Neutrophil (primary cell): ENCODE data around the gene TBC1D22A.

Experiments used
- H3K27ac ChIP-seq: fragments of 200-600 bp; sonication (generic); 2 replicates; pipeline ENCODE4 v1.5.1; 2016; ENCODE audit warnings: mild to moderate bottlenecking, moderate library complexity
- H3K27me3 ChIP-seq: fragments of 200-600 bp; sonication (generic); 2 replicates; pipeline ENCODE4 v1.6.0; 2016; ENCODE audit warnings: mild to moderate bottlenecking
- H3K36me3 ChIP-seq: fragments of 200-600 bp; sonication (generic); 2 replicates; pipeline ENCODE4 v1.5.1; 2017
- H3K4me1 ChIP-seq, 2 experiments: fragments of 200-600 bp in 1 of 2; sonication (generic) in 1 of 2; 1 replicate in 1 of 2; 2 replicates in 1 of 2; pipeline versions ENCODE4 v1.5.1 to v1.6.1; 2013 to 2016; ENCODE audit warnings: low read depth in 1 of 2, low read length in 1 of 2, mild to moderate bottlenecking in 1 of 2, moderate library complexity in 1 of 2; ENCODE audit not compliant: control insufficient read depth in 1 of 2, insufficient read depth in 1 of 2
- H3K4me3 ChIP-seq, 2 experiments: fragments of 200-600 bp in 1 of 2; sonication (generic) in 1 of 2; 1 replicate in 1 of 2; 2 replicates in 1 of 2; pipeline ENCODE4 v1.5.1; 2013 to 2016; ENCODE audit warnings: low read depth in 1 of 2, low read length in 1 of 2, mild to moderate bottlenecking in 1 of 2, moderate library complexity in 1 of 2
- H3K9me3 ChIP-seq: fragments of 200-600 bp; sonication (generic); 2 replicates; pipeline ENCODE4 v1.5.1; 2016
- CTCF ChIP-seq: fragments of 200-600 bp; sonication (generic); IDR thresholded peaks from 2 replicates; pipeline ENCODE4 v1.5.1; 2016; ENCODE audit warnings: antibody characterized with exemption

TBC1D22A gene

GRCh38 chr22:46948411-46949144 is 186.1 kb downstream of the TBC1D22A start:
- Histone ChIP-seq H3K4me3 (no peak overlapping the region), H3K36me3 (peaks cover 18% of the 10 kb centered on the region), H3K27me3 (no peaks in the 10 kb centered on the region), H3K4me1 (peaks cover 2 to 3% of the 10 kb centered on the region in 2 experiments), H3K9me3 (no peaks in the 10 kb centered on the region), H3K27ac (no peak overlapping the region)
- TF ChIP-seq CTCF = no peak

GRCh38 chr22:46951350-46951749 is 188.9 kb downstream of the TBC1D22A start:
- H3K9me3 ChIP-seq = no peaks in the 10 kb centered on the region
- no peak overlapping the region for H3K27ac ChIP-seq
- no peaks in the 10 kb centered on the region for H3K27me3 ChIP-seq
- TF ChIP-seq CTCF = no peak
- H3K4me1 ChIP-seq = no peaks in the 10 kb centered on the region
- no peak overlapping the region for H3K4me3 ChIP-seq
- peaks cover 18% of the 10 kb centered on the region for H3K36me3 ChIP-seq

DNA sequence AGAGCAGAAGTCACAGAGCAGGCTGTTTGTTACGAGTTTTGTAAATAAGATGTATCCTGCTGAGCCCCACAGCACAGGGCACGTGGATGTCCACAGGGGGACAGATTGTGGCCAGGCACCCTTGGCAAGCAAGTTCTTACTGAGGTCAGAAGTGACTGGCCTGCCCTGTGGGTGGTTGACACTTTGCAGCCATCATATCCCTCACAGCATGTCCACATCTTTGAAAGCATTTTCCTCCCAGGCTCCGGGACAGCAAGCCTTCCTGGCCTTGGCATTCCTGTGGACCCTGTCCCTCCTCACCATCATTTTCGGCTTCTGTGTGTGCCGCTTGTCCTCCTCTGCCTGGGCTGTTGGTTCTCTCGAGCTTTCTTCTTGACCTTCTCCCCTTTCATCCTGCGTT is 189.5 kb downstream of the TBC1D22A start:
- Histone ChIP-seq H3K4me3 (no peak overlapping the region), H3K27me3 (no peaks in the 10 kb centered on the region), H3K9me3 (no peaks in the 10 kb centered on the region), H3K36me3 (peaks cover 18% of the 10 kb centered on the region), H3K4me1 (no peaks in the 10 kb centered on the region), H3K27ac (no peak overlapping the region)
- TF ChIP-seq CTCF = no peak

DNA sequence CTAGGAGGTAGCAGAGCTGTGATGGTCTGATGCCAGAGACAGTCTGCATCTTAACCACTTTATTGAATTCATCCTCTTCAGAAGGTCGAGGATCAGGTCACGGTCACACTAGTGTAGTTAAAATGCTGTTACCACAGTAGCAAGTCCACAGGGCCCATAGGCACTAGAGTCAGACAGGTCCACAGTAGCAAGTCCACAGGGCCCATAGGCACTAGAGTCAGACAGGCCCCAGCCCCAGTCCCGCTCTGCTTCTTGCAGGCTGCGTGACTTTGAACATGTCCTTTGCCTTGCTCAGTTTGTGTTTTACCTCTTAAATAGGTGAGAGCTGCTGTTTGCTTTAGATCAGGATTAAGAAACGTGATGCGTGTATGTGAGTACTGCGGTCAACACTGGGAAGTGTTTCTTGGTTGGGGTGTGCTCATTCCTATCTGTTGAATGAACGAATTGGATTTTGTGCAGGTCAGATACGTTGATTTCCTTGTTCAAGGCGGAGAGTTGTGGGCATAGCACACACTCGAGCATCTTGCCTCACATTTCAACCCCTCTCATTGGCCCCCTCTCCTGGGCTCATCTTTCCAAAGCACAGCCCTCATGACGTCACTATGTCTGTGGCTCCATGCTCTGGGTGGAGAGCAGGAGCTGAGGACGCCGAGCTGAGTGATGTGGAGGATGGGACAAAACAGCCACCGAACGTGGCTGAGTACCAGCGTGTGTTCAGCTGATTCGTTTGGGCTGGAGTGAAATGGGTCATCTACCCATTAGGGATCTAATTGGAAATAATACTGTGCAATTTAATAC is 191.7 kb downstream of the TBC1D22A start:
- TF ChIP-seq CTCF = no peak
- Histone ChIP-seq H3K27ac (no peak overlapping the region), H3K4me1 (no peaks in the 10 kb centered on the region), H3K27me3 (peaks cover 4% of the 10 kb centered on the region), H3K4me3 (no peak overlapping the region), H3K36me3 (peaks cover 17% of the 10 kb centered on the region), H3K9me3 (no peaks in the 10 kb centered on the region)

DNA sequence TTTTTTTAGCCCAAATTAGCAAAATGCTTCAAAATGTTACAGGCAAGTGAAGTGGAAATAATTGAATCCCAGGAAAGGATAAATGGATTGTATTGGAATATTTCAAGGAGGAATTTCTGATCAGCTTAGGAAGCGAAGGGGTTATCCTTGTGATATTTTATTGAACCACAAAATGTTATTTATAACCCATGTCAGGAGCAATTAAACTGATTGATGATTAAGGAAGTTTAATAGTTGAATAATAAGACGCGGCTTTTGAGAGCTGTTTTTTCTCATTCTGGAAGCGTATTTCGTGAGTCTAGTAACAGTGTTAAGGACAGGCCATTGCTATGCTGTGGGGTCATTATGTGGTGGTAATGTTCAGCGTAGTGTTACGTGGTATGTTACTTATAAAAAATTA is 192.3 kb downstream of the TBC1D22A start:
- peaks cover 8% of the 10 kb centered on the region for H3K27me3 ChIP-seq
- H3K4me1 ChIP-seq = no peaks in the 10 kb centered on the region
- TF ChIP-seq CTCF = no peak
- peaks cover 14% of the 10 kb centered on the region for H3K36me3 ChIP-seq
- H3K4me3 ChIP-seq = no peak overlapping the region
- H3K9me3 ChIP-seq = no peaks in the 10 kb centered on the region
- H3K27ac ChIP-seq = no peak overlapping the region
